KG1 (cell line): ENCODE measurements around the gene LDLRAD4.

Experiments used
- DNase-seq: peaks from one replicate; lab custom pipeline; 2025; lab: John Stamatoyannopoulos, UW

Gene LDLRAD4

GRCh38 chr18:13309031-13309747 lies 90.6 kb downstream of the LDLRAD4 start:
- DNase-seq: no peak

DNA sequence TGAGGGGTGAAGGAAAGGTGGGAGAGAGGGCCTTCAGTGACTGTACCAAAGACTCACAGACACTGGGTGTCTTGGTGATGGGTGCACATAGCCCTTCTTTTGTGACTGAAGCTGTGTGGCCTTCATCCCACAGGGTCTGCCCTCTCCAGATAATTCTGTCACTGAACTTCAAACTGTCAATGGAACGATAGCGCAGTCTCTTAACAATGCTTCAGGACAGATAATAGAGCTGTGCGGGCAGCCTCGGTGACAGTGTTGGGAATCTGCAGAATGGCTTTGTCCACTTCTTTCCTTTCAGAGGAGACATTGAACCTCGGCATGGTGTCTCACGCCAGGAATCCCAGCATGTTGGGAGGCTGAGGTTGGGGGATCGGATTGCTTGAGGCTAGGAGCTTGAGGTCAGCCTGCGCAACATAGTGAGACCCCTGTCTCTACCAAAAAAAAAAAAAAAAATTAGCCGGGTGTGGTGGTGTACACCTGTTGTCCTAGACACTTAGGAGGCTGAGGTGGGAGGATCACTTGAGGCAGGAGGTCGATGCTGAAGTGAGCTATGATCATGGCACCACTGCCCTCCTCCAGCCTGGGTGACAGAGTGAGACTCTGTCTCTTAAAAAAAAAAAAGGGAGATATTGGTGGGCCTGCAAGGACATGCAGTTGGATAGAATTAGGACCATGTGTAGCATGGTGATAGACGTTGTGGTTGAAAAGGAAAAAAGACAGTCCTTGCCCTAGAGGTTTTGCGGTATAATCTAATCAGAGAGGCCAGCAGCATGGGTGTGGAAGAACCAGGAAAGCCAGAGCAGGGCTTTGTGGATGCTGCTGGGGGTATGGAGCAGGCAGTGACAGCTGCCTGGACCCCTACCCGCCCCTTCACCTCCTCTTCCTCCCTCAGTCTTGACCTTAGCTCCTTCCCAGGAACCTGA lies 91.4 kb downstream of the LDLRAD4 start:
- DNase-seq: no peak

DNA sequence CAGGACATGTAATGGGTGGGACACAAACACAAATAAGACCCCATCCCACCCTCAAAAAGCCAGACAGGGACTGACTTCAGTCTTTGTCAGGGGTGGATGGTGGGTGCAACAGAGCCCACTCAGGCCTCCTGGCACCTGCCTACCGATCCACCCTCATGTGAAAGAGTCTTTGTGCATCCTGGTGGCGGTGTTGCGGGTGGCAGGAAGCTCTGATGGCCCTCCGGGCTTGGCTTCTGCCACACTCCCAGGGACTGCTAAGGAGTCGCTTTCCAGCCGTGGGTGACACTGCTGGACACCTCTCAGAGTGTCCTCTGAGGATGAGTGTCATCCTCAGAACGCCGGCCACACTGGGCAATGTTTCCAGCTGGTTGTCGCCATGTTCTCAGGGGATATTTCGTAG lies 92.6 kb downstream of the LDLRAD4 start:
- DNase-seq: no peak

DNA sequence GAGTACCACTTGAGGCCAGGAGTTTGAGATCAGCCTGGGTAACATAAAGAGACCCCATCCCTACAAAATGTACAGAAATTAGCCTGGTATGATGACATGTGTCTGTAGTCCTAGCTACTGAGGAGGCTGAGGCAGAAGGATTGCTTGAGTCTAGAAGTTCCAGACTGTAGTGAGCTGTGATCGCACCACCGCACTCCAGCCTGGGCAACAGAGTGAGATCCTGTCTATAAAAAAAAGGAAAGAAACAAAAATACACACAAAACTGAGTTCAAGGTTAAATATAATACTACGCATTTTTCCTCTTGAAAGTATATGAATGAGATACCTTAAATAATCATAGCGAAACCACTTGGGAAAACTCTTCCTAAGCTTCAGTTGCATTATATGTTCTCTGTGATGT lies 94.0 kb downstream of the LDLRAD4 start:
- DNase-seq: no peak

DNA sequence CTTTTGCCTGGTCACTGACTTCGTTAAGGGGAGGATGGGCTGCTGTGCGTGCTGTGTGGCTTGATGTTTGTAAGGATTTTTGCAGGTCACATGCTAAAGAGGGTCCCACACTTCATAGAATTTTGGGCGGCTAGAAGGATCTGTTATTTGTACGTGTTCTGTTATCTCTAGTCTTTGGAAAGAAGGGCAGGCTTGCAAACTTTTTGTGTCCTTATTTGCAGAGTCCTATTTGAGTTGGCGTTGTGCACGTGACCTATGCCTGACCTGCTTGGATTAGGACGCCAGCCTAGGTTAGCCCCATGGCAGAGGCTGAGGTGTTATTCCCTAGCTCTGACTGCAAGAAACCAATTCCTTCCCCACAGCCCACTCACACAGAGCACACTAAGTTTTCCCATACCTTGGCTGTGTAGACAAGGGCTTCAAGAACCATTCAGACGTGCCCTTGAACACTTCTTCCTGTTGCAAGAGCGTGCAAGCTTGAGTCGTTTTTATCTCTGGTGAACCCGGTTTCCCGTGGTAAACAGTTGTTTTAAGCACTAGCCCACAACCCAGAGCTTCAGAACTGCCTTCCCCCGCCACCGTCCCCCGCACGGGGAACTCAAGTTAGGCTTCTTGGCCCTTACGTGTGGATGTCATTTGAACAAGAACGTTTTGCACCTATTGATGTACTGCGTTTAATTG lies 94.6 kb downstream of the LDLRAD4 start:
- no peak for DNase-seq

GRCh38 chr18:13315000-13315399 lies 96.4 kb downstream of the LDLRAD4 start:
- DNase-seq: no peak

DNA sequence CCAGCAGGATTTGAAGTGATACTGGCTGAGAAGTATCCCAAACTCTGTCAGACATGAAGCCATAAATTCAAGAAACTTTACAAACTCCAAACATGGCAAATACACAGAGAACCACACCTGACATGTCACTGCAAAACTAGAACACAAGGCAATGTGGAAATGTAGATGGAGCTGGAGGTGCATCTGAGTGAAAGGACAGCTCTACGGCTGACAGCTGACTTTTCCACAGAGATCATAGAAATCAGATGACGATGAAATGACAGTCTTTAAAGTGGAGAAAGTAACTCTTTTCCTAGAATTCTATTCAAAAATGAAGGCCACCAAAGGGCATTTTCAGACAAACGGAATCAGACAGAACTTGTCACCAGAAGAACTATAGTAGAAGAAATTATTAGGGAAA lies 97.5 kb downstream of the LDLRAD4 start:
- no peak for DNase-seq

DNA sequence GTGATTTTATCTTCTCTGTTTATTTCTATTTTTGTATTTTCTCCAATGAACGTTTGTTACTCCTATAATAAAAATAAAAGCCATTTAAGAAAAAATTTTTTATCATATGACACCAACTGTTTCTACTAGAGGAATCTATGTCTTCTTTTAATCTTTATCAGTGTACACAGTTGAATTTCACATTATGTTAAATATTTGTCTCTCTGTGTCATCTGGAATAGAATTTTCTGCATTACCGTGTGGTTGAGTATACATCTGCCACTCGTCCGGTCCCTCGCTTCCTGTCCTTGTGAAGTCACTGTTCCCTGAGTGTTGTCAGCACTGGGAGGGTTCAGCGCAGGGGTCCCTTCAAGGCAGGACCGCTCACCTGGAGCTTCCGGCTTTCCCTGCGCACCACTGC lies 99.2 kb downstream of the LDLRAD4 start:
- DNase-seq: no peak

GRCh38 chr18:13318731-13319501 lies 100.4 kb downstream of the LDLRAD4 start:
- DNase-seq: no peak

GRCh38 chr18:13319629-13320028 lies 101.1 kb downstream of the LDLRAD4 start:
- DNase-seq: no peak

GRCh38 chr18:13320096-13320495 lies 101.5 kb downstream of the LDLRAD4 start:
- no peak for DNase-seq

DNA sequence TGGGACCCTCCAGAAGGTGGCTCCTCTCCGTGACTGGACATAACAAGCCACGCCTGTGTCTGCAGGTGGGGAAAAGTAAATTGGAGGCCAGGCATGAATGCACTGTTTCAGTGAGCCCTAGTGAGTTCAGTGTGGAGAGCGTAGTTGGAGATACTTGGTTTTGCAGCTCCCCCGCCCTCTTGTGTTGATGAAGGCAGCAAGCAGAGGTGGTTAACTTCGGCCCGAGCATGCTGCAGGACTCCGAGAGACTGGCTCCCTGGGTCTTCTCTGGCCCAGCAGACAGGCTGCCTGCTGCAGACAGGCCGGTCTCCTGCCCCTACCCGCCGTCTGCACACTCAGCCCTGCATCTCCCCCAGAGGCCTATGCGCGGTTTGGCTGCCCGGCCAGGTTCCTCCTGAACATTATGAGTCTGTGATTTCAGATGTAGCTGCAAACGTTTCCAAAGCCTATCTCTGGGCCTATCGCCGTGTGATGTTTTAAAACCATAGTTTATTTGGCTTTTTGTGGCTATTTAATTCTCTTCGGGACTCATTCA lies 102.4 kb downstream of the LDLRAD4 start:
- no peak for DNase-seq

- no peak for DNase-seq
Observed at GRCh38 chr18:13321923-13322322, 103.4 kb downstream of the LDLRAD4 start.

GRCh38 chr18:13323186-13323585 lies 104.6 kb downstream of the LDLRAD4 start:
- DNase-seq: no peak

- no peak for DNase-seq
Observed at GRCh38 chr18:13324880-13325279, 106.3 kb downstream of the LDLRAD4 start.

- no peak for DNase-seq
Observed at GRCh38 chr18:13328213-13328612, 109.7 kb downstream of the LDLRAD4 start.

- DNase-seq: no peak
Observed at GRCh38 chr18:13330996-13331395, 112.4 kb downstream of the LDLRAD4 start.

GRCh38 chr18:13331846-13332245 lies 113.3 kb downstream of the LDLRAD4 start:
- no peak for DNase-seq

DNA sequence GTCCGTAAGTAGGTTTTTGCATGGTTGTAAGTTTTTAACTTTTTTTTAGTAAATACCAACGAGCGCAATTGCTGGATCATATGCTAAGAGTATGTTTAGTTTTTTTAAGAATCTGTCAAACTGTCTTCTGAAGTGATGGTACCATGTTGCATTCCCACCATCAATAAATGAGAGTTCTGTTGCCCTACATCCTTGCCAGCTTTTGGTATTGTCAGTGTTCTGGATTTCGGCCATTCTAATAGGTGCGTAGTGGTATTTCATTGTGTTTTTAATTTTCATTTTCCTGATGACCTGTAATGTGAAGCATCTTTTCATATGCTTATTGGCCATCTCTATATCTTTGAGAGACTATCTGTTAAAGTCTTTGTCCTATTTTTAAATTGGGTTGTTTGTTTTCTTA lies 114.3 kb downstream of the LDLRAD4 start:
- DNase-seq: no peak

GRCh38 chr18:13335903-13336302 lies 117.3 kb downstream of the LDLRAD4 start:
- DNase-seq: no peak

DNA sequence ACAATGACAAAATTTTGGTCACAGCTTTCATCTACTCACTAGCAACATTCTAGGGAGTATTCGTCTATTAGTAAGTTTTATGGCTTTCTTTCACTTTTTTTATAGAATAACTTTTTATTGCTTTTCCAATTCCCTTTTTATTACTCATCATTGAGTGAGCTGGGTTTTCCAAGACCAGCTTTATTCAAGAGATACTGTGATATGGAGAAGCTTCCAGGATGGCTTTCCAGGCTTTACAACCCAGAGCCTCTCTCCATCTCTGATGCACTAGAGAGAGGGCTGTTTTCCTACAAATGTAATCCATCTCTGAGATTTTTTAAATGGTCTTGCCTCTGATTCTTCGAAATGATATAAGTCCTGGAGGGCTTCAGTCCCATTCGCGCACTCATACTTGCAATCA lies 118.3 kb downstream of the LDLRAD4 start:
- DNase-seq: no peak

- no peak for DNase-seq
Observed at GRCh38 chr18:13337369-13337768, 118.8 kb downstream of the LDLRAD4 start.
